MG63 (cell line): ENCODE data around the gene BUB1B. TPM values are rescaled to one million over a fixed set of nuclear protein-coding genes. Genes with fewer than 3 reads are reported as not detected.
"Not testable (repeated sequence)": the region's sequence is repeated elsewhere in the genome, so short reads cannot be mapped to it uniquely, and the experiment has no call there.

ENCODE experiments used
- DNase-seq: peaks from one replicate; pipeline ENCODE4 v3.0.0-alpha.2; 2020
- H3K27me3 ChIP-seq: fragments of 250-450 bp; sonication (Bioruptor Pico); 2 replicates; pipeline ENCODE4 v1.5.1; 2020; ENCODE audit warnings: mild to moderate bottlenecking, moderate library complexity
- H3K36me3 ChIP-seq: fragments of 250-450 bp; sonication (Bioruptor Pico); 2 replicates; pipeline ENCODE4 v1.5.1; 2020; ENCODE audit warnings: mild to moderate bottlenecking, moderate library complexity
- H3K4me3 ChIP-seq: fragments of 250-450 bp; sonication (Bioruptor Pico); 2 replicates; pipeline ENCODE4 v1.5.1; 2020; ENCODE audit warnings: mild to moderate bottlenecking, moderate library complexity
- H3K9me3 ChIP-seq: fragments of 250-450 bp; sonication (Bioruptor Pico); 2 replicates; pipeline ENCODE4 v1.5.1; 2020; ENCODE audit warnings: mild to moderate bottlenecking, moderate library complexity
- total RNA-seq: library from RNA; depleted of rRNA; stranded (reverse); fragments of >200 nt; shearing (Covaris generic); gene quantifications from 2 replicates; pipeline ENCODE4 v1.2.3, GENCODE V29; 2014; ENCODE audit warnings: low replicate concordance

The BUB1B gene
- total RNA-seq, 1 experiment from 2014 or later, result 49.2 TPM

DNA sequence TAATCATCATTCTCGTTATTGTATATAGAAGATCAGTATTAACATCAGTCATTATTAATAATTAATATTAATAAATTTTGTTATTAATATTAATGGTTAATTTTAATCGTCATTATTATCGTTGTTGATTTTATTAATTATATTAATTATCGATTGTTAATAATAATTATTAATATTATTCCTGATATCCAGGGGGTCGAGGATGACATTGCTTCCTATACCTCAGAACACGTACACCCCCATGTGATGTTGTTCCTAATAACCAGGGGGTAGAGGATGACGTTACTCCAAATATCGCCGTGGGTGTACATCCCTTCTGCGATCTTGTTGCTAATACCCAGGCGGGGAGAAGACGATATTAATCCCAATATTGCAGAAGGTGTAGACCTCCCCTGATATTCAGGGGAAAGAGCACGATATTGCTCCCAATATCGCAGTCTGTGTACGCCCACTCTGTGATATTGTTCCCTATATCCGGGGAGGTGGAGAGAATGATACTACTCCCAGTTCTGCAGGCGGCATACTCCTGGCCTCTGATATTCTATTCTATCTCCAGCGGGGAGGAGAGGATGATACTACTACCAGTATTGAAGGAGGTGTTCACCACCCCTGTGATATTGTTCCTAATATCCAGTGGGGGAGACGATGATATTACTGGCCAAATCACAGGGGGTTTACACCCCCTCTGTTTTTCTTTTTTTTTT is 29.9 kb upstream of the BUB1B start:
- Histone ChIP-seq H3K36me3 (no peaks in the 10 kb centered on the region), H3K27me3 (peaks cover 3% of the 10 kb centered on the region; the same call in 1 of the 2 replicates), H3K9me3 (no peaks in the 10 kb centered on the region), H3K4me3 (no peak overlapping the region)
- no peak for DNase-seq

GRCh38 chr15:40133544-40133943 is 27.3 kb upstream of the BUB1B start:
- Histone ChIP-seq H3K9me3 (no peaks in the 10 kb centered on the region), H3K27me3 (no peaks in the 10 kb centered on the region; the same call in 1 of the 2 replicates), H3K36me3 (no peaks in the 10 kb centered on the region), H3K4me3 (no peak overlapping the region)
- no peak for DNase-seq

DNA sequence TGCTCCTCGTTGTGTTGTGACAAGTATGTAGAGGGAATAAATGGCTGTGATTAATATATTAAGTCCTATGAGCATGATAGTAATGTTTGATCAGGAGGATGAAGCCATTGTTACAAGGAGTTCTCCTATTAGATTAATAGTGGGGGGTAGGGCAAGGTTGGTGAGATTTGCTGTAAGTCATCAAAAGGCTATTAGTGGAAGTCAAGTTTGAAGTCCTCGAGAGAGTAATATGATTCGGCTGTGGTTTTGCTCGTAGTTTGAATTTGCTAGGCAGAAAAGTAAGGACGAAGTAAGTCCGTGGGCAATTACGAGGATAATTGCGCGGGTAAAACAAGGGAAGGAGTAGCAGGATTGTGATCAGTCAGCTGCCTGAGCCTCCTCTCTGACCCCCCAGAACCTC is 26.0 kb upstream of the BUB1B start:
- H3K9me3 ChIP-seq, result no peaks in the 10 kb centered on the region
- no peaks in the 10 kb centered on the region; the same call in 1 of the 2 replicates for H3K27me3 ChIP-seq
- no peak for DNase-seq
- H3K4me3 ChIP-seq, result no peak overlapping the region
- no peaks in the 10 kb centered on the region for H3K36me3 ChIP-seq

DNA sequence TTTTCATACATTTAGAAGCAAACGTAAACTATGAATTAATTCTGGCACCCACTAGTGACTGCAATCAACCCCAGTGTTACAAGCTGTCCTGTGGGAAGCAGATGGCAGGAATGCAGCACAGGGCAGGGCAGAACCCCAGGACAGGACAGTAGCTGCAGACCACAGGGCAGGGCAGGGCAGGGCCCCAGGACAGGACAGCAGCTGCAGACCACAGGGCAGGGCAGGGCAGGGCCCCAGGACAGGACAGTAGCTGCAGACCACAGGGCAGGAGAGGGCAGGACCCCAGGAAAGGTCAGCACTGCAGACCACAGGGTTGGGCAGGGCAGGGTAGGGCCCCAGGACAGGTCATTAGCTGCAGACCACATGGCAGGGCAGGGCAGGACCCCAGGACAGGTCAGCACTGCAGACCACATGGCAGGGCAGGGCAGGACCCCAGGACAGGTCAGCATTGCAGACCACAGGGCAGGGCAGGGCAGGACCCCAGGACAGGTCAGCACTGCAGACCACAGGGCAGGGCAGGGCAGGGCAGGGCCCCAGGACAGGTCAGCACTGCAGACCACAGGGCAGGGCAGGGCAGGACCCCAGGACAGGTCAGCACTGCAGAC is 24.9 kb upstream of the BUB1B start:
- H3K9me3 ChIP-seq, H3K27me3 ChIP-seq, H3K36me3 ChIP-seq, DNase-seq, H3K4me3 ChIP-seq: not testable (repeated sequence)

- Histone ChIP-seq H3K27me3 (no peaks in the 10 kb centered on the region; the same call in 1 of the 2 replicates), H3K4me3 (no peak overlapping the region)
- DNase-seq, result no peak
These were observed 24.2 kb upstream of the BUB1B start for GRCh38 chr15:40136470-40137302.

DNA sequence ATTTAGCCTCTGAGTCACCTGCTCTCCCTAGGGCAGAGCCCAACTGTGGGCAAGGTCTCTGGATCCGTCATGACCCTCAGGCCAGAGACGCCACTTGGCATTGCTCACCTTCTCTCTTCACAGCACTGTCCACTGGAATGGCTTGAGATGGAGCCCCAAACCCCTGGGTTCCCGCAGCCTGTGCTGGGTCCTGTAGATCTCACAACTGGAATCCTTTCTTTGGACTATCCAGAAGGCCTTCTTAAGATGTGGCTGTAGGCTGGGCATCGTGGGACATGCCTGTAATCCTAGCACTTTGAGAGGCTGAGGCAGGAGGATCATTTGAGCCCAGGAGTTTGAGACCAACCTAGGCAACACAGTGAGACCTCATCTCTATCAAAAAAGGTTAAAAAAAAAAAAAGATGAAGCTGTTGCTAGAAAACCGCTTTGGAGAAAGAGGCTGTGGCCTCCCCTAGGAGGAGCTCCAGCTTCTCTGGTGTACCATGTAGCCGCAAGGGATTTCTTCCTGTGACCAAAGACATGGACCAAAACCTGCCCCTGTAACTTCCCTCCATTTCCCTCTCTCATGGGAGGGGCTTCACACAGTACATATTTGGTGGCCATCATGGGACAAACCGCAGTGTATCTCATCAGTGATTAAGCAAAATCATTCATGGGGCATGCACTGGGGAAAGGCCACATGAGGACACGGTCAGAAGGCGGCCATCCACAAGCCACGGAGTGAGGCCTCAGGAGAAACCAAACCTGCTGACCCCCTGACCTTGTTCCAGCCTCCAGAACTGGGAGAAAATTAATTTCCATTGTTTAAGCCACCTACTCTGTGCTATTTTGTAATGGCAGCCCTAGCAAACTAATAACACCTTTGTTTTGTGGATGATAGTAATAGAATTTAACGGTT is 23.3 kb upstream of the BUB1B start:
- Histone ChIP-seq H3K4me3 (no peak overlapping the region), H3K27me3 (no peaks in the 10 kb centered on the region; the same call in 1 of the 2 replicates), H3K9me3 (no peaks in the 10 kb centered on the region), H3K36me3 (no peaks in the 10 kb centered on the region)
- no peak for DNase-seq

More at GRCh38 chr15:40136470-40137302, 24.2 kb upstream of the BUB1B start:
- no peaks in the 10 kb centered on the region for H3K36me3 ChIP-seq
- H3K9me3 ChIP-seq, result no peaks in the 10 kb centered on the region

DNA sequence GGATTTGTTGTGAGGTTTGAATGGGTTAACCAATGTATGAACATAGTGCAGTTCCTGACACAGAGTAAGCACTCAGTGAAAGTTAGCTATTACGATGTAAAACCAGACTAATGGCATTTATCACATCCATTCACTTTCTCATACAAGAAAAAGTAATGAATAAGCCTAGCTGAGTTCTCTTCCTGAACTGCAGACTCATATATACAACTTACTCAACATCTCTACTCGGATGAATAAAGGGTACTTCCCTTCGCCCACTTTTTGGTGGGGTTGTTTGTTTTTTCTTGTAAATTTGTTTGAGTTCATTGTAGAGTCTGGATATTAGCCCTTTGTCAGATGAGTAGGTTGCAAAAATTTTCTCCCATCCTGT is 22.7 kb upstream of the BUB1B start:
- H3K27me3 ChIP-seq, H3K4me3 ChIP-seq, DNase-seq, H3K9me3 ChIP-seq, H3K36me3 ChIP-seq: not testable (repeated sequence)

DNA sequence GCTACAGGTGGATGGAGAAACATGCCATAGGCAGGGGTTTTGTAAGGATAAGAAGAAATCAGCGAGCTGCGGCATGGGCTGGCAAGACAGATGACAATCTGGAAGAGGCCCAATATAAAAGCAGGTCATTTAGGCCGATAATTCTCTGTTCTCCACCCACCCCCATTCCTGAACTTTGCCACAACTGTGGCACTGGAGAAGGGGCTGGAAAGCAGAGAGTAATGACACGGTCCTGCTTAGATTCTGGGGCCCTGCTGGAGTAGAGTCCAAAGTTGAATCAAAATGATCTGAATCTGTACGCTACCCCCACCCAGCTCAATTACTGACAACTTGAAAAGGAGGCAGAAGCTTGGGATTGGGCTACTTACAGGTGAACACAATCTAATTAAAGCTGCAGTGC is 18.4 kb upstream of the BUB1B start:
- Histone ChIP-seq H3K4me3 (no peak overlapping the region), H3K36me3 (no peaks in the 10 kb centered on the region), H3K9me3 (no peaks in the 10 kb centered on the region), H3K27me3 (no peaks in the 10 kb centered on the region)
- DNase-seq, result no peak

DNA sequence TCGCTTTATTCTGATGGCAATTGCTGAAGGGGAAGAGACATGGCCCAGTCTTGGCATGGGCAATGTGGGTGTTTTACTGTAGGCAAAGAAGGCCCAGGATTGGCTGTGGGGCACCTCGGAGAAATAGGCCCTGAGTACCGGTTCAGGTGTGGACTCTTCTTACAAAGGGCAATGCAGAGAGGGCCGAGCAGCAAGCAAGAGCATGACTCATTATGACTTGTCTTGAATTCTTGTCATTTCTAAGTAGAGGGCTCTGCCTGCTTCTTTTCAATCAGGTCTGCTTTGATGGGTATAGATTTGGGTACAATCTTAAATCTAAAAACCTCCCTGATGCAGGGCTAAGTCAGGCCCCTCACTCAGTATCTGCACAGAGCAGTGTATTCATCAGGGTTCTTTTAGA is 14.8 kb upstream of the BUB1B start:
- Histone ChIP-seq H3K36me3 (no peaks in the 10 kb centered on the region), H3K4me3 (no peak overlapping the region), H3K27me3 (no peaks in the 10 kb centered on the region), H3K9me3 (no peaks in the 10 kb centered on the region)
- DNase-seq, result no peak

DNA sequence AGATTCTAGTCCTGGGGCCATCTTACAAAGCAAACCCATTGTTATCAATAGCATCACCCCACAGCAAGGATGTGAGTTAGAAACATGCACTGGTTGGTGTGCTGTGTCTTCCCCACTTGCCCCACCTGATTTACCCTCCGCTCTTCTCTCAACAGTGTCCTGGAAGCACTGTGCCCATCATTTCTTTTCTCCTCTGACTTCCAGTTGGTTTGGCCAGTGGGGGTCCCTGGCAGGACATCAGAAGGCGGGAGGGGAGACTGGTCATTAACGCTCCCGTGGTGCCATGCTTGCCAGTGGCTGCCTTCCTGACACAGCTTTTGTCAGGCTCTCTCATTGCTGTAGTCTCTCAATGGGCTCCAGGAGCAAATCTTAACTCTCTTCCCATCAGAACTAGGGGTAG is 11.5 kb upstream of the BUB1B start:
- Histone ChIP-seq H3K27me3 (no peaks in the 10 kb centered on the region), H3K36me3 (no peaks in the 10 kb centered on the region), H3K4me3 (no peak overlapping the region), H3K9me3 (no peaks in the 10 kb centered on the region)
- DNase-seq, result no peak

GRCh38 chr15:40150163-40150925 is 10.5 kb upstream of the BUB1B start:
- Histone ChIP-seq H3K36me3 (no peaks in the 10 kb centered on the region), H3K27me3 (no peaks in the 10 kb centered on the region), H3K4me3 (no peak overlapping the region), H3K9me3 (no peaks in the 10 kb centered on the region)
- DNase-seq, result peak; percentile 43

- H3K27me3 ChIP-seq, result no peaks in the 10 kb centered on the region
- no peaks in the 10 kb centered on the region for H3K36me3 ChIP-seq
- H3K4me3 ChIP-seq, result no peak overlapping the region
- no peak for DNase-seq
- no peaks in the 10 kb centered on the region for H3K9me3 ChIP-seq
These were observed 9.4 kb upstream of the BUB1B start for GRCh38 chr15:40151499-40151898.

DNA sequence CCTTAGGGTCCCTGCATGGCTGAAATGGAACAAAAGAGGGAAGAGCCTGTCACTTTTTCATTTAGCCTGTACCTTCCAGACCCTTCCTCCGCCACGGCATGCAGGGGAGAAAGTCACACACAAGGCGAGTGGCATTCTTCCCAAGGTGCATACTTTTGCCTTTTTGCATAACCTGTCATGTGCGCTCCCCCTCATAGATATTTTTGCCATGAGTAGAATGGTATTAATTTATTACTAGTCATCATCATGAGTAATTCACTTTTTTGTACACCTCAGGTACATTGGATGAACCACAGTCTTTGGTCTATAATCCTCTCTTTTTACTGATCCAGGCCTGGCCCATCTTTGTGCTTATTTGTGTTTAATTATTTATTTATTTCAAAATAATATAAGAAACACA is 8.9 kb upstream of the BUB1B start:
- DNase-seq, result no peak
- Histone ChIP-seq H3K4me3 (no peak overlapping the region), H3K9me3 (no peaks in the 10 kb centered on the region), H3K36me3 (no peaks in the 10 kb centered on the region), H3K27me3 (no peaks in the 10 kb centered on the region)

DNA sequence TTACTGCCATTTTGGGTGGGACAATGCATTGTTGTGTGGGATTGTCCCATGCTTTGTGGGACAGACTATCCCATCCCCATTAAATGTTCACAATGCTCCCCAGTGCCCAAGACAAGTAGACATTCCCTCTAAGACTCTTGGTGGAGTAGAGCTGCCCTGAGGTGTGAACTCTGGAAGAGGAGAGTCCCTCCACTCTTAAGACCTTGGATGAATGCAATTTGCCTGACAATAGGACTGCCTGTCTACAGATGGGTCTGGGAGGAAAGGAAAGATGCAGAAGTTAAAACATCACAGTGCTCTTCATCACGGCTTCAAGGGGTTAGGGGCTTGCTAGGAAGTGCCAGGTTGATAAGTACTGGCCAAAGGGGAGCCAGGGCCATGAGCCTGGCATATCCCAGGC is 6.0 kb upstream of the BUB1B start:
- not testable (repeated sequence) for H3K27me3 ChIP-seq, DNase-seq, H3K36me3 ChIP-seq, H3K4me3 ChIP-seq, H3K9me3 ChIP-seq

DNA sequence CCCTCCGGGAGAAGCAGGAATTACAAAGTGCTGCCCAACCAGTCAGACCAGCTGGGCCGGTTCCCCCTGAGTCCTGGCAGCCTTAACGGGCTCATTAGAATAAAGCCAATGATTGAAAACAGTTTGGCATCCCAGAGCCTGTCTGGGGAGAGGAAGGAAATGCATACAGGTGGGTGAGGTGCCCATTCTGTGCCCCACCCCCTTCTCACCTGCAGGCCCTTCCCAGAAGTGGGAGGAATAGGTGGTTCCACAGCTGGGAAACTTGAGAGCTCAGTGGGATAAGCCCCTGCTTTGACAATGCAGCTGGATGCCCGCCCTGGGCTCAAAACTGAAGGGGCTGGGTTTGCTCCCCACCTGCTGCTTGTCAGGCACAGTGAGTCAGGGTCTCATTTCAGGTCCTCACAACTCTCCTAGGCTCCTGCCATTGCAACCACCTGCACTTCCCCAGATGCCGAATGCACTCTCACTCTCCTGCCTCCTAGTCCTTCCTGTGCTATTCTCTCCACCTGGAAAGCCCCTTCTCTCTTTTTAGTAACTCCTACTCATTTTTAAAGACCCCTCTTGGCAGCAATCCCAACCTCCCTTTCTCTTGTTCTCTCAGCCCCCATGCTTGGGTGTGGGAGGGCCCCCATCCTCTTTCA is 5.5 kb upstream of the BUB1B start:
- H3K27me3 ChIP-seq, result no peaks in the 10 kb centered on the region
- no peaks in the 10 kb centered on the region for H3K9me3 ChIP-seq
- H3K36me3 ChIP-seq, result no peaks in the 10 kb centered on the region
- no peak overlapping the region for H3K4me3 ChIP-seq
- DNase-seq, result no peak
